Tibial nerve (tissue), 4 donors: ENCODE data around the gene TUBGCP6.

Source experiments
- CTCF ChIP-seq, 5 experiments: fragments of 200-600 bp in 3 of 5; fragments of 450-650 bp in 2 of 5; sonication (generic) in 3 of 5; IDR thresholded peaks; one replicate each; pipeline ENCODE4 v1.5.1; 2016 to 2019; ENCODE audit warnings: antibody characterized with exemption in 5 of 5, mild to moderate bottlenecking in 3 of 5, moderate library complexity in 2 of 5
- EP300 ChIP-seq, 2 donors: sonication (generic); formaldehyde crosslinking; IDR thresholded peaks; one replicate each; pipeline ENCODE4 v1.6.1; 2017; ENCODE audit warnings: antibody characterized with exemption in 2 of 2, mild to moderate bottlenecking in 1 of 2
- POLR2A ChIP-seq, 2 donors: fragments of 450-650 bp; IDR thresholded peaks; one replicate each; pipeline ENCODE4 v1.6.1; 2017; ENCODE audit warnings: antibody characterized with exemption in 2 of 2, mild to moderate bottlenecking in 2 of 2, moderate library complexity in 2 of 2

GRCh38 chr22:50270666-50271394, 26.0 kb upstream of the TUBGCP6 start:
- no peak for TF ChIP-seq CTCF (IDR thresholded peaks at IDR 0.05)
- TF ChIP-seq POLR2A (IDR thresholded peaks at IDR 0.05) = no peak
- TF ChIP-seq EP300 (IDR thresholded peaks at IDR 0.05) = no peak
